ENCODE results near the gene MSH5.

GRCh38 chr6:31771992-31772358, 32.2 kb downstream of the MSH5 start:
- TF ChIP-seq CTCF (IDR thresholded peaks at IDR 0.05) (no peak), POLR2A (IDR thresholded peaks at IDR 0.05) (no peak)
